Measurements from ENCODE around the gene PRSS58.

PRSS58 gene

GRCh38 chr7:142257958-142258357 lies at the start of gene PRSS58:
PRSS58 (minus strand) TSS chr7:142258058; CDS start chr7:142257707, 351 bp downstream.
- FAIRE-seq (no peak), DNase-seq (ENCODE audit: insufficient read length, low spot score) (no peak)

- no peak for FAIRE-seq
- no peak for DNase-seq (ENCODE audit: insufficient read length, low spot score)
These were observed 49.5 kb upstream of the PRSS58 start for GRCh38 chr7:142307246-142307900.

GRCh38 chr7:142303650-142304049 lies 45.8 kb upstream of the PRSS58 start:
- DNase-seq (ENCODE audit: insufficient read length, low spot score) (peak; percentile 8), FAIRE-seq (peak; percentile 33)

- peak; percentile 62 for FAIRE-seq
- DNase-seq (ENCODE audit: insufficient read length, low spot score) = peak; percentile 21
These were observed 44.2 kb upstream of the PRSS58 start for GRCh38 chr7:142301923-142302550.

GRCh38 chr7:142301299-142301698 lies 43.4 kb upstream of the PRSS58 start:
- FAIRE-seq = no peak
- no peak for DNase-seq (ENCODE audit: insufficient read length, low spot score)

GRCh38 chr7:142300689-142301088 lies 42.8 kb upstream of the PRSS58 start:
- DNase-seq (ENCODE audit: insufficient read length, low spot score) (no peak), FAIRE-seq (no peak)

- FAIRE-seq (no peak), DNase-seq (ENCODE audit: insufficient read length, low spot score) (no peak)
These were observed 41.5 kb upstream of the PRSS58 start for GRCh38 chr7:142299237-142299781.

GRCh38 chr7:142298627-142299026 lies 40.8 kb upstream of the PRSS58 start:
- FAIRE-seq (no peak), DNase-seq (ENCODE audit: insufficient read length, low spot score) (no peak)

- FAIRE-seq = no peak
These were observed 40.2 kb upstream of the PRSS58 start for GRCh38 chr7:142298009-142298408.

GRCh38 chr7:142280263-142280662 lies 22.4 kb upstream of the PRSS58 start:
- FAIRE-seq (no peak), DNase-seq (ENCODE audit: insufficient read length, low spot score) (no peak)

More at GRCh38 chr7:142298009-142298408, 40.2 kb upstream of the PRSS58 start:
- no peak for DNase-seq (ENCODE audit: insufficient read length, low spot score)

GRCh38 chr7:142279601-142280000 lies 21.7 kb upstream of the PRSS58 start:
- FAIRE-seq (no peak), DNase-seq (ENCODE audit: insufficient read length, low spot score) (no peak)

GRCh38 chr7:142275028-142275427 lies 17.2 kb upstream of the PRSS58 start:
- no peak for DNase-seq (ENCODE audit: insufficient read length, low spot score)
- no peak for FAIRE-seq

GRCh38 chr7:142272841-142273240 lies 15.0 kb upstream of the PRSS58 start:
- no peak for DNase-seq (ENCODE audit: insufficient read length, low spot score)
- no peak for FAIRE-seq

- no peak for DNase-seq (ENCODE audit: insufficient read length, low spot score)
- FAIRE-seq = no peak
These were observed 5.9 kb upstream of the PRSS58 start for GRCh38 chr7:142263598-142264380.

GRCh38 chr7:142250705-142251104 lies 7.2 kb downstream of the PRSS58 start:
- DNase-seq (ENCODE audit: insufficient read length, low spot score) = no peak
- FAIRE-seq = no peak

GRCh38 chr7:142249918-142250317 lies 7.9 kb downstream of the PRSS58 start:
- FAIRE-seq (no peak), DNase-seq (ENCODE audit: insufficient read length, low spot score) (no peak)

GRCh38 chr7:142248166-142249160 lies 9.4 kb downstream of the PRSS58 start:
- no peak for FAIRE-seq
- DNase-seq (ENCODE audit: insufficient read length, low spot score) = no peak

- FAIRE-seq = no peak
These were observed 14.0 kb downstream of the PRSS58 start for GRCh38 chr7:142243823-142244222.

GRCh38 chr7:142240546-142240945 lies 17.3 kb downstream of the PRSS58 start:
- FAIRE-seq = no peak
- DNase-seq (ENCODE audit: insufficient read length, low spot score) = no peak

More at GRCh38 chr7:142243823-142244222, 14.0 kb downstream of the PRSS58 start:
- no peak for DNase-seq (ENCODE audit: insufficient read length, low spot score)

- FAIRE-seq (no peak), DNase-seq (ENCODE audit: insufficient read length, low spot score) (no peak)
These were observed 26.1 kb downstream of the PRSS58 start for GRCh38 chr7:142231716-142232115.

All from GM19239 (cell line).